GM19397 (cell line): ENCODE data around the gene LYG1.
"Not testable (repeated sequence)": the region's sequence is repeated elsewhere in the genome, so short reads cannot be mapped to it uniquely, and the experiment has no call there.

Source experiments
- ATAC-seq: cut with Tn5 transposase; IDR thresholded peaks from one replicate; pipeline ENCODE4 v1.9.1; 2021; ENCODE audit warnings: mild to moderate bottlenecking, moderate library complexity; ENCODE audit not compliant: unreplicated experiment

Gene LYG1

GRCh38 chr2:99301097-99301496, at the start of gene LYG1:
TSS of gene LYG1 (minus strand) at chr2:99301197. CDS start at chr2:99295670, 5,527 bp downstream.
- ATAC-seq = not testable (repeated sequence)

DNA sequence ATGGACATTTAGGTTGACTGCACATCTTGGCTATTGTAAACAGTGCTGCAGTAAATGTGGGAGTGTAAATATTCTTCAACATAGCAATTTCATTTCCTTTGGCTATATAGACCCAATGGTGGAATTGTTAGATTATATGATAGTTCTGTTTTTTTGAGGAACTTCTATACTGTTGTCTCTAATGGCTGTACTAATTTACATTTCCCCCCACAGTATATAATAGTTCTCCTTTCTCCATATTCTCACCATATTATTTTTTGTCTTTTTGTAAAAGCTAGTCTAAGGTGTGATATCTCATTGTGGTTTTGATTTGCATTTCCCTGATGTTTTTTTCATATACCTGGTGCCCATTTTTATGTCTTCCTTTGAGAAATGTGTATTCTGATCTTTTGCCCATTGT, 49.2 kb upstream of the LYG1 start:
- no peak for ATAC-seq

- ATAC-seq = peak; percentile 58
Observed at GRCh38 chr2:99348173-99348572, 47.2 kb upstream of the LYG1 start.

DNA sequence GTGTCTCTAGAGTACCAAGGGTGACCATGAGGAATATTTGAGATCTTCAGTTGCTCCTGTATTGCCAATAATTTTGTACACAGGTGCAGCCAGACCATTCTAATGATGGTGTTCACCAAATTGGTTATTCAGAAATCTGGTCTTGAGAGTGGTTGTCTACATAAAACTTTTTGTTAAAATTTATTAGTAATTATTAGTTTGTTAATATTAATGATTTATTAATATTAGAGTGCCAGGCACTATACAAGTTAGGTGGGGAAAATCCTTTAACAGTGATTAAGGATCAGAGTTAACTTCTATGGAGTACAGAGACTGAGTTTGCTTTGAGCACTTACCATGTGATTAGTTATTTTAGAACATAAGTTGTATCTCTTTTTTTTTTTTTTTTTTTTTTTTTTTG, 45.2 kb upstream of the LYG1 start:
- ATAC-seq = no peak

- ATAC-seq = not testable (repeated sequence)
Observed at GRCh38 chr2:99345446-99345845, 44.4 kb upstream of the LYG1 start.

GRCh38 chr2:99342536-99342935, 41.5 kb upstream of the LYG1 start:
- ATAC-seq = no peak

DNA sequence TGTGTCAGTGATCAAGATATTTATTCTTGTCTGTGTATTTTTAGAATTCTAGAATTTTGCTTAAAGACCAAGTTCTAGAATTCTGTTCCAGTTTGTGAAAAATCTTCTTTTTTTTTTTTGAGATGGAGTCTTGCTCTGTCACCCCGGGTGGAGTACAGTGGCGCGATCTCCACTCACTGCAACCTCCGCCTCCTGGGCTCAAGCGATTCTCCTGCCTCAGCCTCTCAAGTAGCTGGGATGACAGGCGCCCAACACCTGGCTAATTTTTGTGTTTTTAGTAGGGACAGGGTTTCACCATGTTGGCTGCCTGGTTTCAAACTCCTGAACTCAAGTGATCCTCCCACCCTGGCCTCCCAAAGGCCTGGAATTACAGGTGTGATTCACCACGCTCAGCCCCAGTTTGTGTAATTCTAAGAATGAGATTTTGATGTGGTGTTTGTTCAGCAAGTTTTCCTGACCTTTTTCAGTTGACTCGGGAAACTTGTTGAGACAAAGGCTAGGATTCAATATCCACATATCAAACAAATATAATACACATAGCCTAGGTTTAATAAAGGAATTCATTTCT, 39.8 kb upstream of the LYG1 start:
- ATAC-seq = no peak

GRCh38 chr2:99338029-99338585, 37.1 kb upstream of the LYG1 start:
- ATAC-seq = no peak

- ATAC-seq = peak; percentile 70
Observed at GRCh38 chr2:99337113-99338028, 36.4 kb upstream of the LYG1 start, which contains the start of gene EIF5B. TSS of gene EIF5B (plus strand) at chr2:99337389. CDS start at chr2:99337555, 166 bp downstream.

DNA sequence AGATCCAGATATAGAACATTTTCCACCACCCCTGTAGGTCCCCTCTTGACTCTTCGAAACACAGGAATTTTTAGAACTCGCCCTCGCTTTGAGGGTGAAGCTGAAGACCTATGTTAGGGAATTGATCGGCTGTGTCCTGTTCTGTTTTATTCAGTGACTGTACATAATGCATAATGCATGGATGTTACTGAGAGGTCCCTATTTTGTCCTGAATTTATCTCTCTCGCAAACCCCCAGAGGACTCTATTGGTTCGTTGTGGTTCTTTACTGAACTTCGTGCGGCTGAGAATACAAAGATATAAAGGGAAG, 35.8 kb upstream of the LYG1 start:
- ATAC-seq = peak; percentile 5

GRCh38 chr2:99335911-99336803, 35.2 kb upstream of the LYG1 start, which contains the start of gene TXNDC9:
TSS of gene TXNDC9 (minus strand) at chr2:99336333. CDS start at chr2:99333210, 3,123 bp downstream.
- ATAC-seq = peak; percentile 75

GRCh38 chr2:99325384-99325783, 24.4 kb upstream of the LYG1 start:
- ATAC-seq = no peak

DNA sequence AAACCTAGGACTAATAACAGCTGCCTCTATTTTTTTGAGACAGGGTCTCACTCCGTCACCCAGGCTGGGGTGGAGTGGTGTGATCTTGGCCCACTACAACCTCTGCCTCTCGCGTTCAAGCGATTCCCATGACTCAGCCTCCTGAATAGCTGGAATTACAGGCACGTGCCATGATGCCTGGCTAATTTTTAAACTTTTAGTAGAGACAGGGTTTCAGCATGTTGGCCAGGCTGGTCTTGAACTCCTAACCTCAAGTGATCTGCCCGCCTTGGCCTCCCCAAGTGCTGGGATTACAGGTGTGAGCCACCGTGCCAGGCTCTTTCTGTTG, 16.8 kb upstream of the LYG1 start:
- not testable (repeated sequence) for ATAC-seq

GRCh38 chr2:99317161-99317872, 16.3 kb upstream of the LYG1 start:
- ATAC-seq = no peak

DNA sequence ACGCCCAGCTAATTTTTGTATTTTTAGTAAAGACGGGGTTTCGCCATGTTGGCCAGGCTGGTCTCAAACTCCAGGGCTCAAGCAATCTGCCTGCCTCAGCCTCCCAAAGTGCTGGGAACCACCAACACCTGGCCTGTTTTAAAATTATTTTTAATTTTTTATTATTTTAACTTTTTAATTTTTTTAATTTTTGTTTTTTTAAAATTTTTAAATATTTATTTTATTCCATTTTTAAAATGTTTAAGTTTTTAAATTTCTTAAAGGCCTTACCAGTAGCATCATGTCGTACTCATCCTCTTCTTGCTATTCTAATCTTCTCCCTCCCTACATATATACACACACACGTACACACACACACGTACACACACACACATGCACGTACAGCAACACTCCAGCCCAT, 1.4 kb downstream of the LYG1 start:
- ATAC-seq = no peak

- no peak for ATAC-seq
Observed at GRCh38 chr2:99297994-99298393, 3.0 kb downstream of the LYG1 start.

GRCh38 chr2:99285526-99285925, 15.5 kb downstream of the LYG1 start:
- ATAC-seq = no peak

- no peak for ATAC-seq
Observed at GRCh38 chr2:99279969-99280695, 20.9 kb downstream of the LYG1 start.

- no peak for ATAC-seq
Observed at GRCh38 chr2:99278793-99279291, 22.2 kb downstream of the LYG1 start.
